Measurements from ENCODE around the gene SLC9A2.

Gene SLC9A2

DNA sequence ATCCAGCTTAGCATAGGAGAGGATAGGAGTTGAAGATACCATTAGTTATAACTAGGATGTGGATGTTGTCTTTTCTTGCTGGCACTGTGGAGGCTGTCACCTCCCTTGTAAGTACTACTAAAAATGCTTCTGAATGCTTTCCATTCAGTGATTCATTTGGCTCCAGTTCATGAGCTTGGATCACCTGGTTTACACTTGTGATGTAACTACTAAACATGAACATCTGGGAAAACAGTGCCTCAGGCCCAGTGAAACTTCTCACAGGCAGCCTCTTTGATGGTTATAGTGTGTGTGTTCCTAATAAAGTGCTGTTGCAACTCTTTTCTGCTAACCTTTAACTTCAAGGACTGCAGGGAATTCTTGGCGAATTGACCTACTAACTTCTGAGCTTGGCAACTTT lies 13.0 kb upstream of the SLC9A2 start:
- DNase-seq (ENCODE audit: low spot score) = no peak
- in situ Hi-C loops (cut with MboI; ENCODE audit: low sequenced_read_pairs, unreplicated experiment) = no loop called here
- TF ChIP-seq, protein P1, sequence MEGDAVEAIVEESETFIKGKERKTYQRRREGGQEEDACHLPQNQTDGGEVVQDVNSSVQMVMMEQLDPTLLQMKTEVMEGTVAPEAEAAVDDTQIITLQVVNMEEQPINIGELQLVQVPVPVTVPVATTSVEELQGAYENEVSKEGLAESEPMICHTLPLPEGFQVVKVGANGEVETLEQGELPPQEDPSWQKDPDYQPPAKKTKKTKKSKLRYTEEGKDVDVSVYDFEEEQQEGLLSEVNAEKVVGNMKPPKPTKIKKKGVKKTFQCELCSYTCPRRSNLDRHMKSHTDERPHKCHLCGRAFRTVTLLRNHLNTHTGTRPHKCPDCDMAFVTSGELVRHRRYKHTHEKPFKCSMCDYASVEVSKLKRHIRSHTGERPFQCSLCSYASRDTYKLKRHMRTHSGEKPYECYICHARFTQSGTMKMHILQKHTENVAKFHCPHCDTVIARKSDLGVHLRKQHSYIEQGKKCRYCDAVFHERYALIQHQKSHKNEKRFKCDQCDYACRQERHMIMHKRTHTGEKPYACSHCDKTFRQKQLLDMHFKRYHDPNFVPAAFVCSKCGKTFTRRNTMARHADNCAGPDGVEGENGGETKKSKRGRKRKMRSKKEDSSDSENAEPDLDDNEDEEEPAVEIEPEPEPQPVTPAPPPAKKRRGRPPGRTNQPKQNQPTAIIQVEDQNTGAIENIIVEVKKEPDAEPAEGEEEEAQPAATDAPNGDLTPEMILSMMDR (IDR thresholded peaks at IDR 0.05; ENCODE audit: borderline replicate concordance, control extremely low read depth, extremely low read depth, insufficient read depth, missing control alignments) = no peak

DNA sequence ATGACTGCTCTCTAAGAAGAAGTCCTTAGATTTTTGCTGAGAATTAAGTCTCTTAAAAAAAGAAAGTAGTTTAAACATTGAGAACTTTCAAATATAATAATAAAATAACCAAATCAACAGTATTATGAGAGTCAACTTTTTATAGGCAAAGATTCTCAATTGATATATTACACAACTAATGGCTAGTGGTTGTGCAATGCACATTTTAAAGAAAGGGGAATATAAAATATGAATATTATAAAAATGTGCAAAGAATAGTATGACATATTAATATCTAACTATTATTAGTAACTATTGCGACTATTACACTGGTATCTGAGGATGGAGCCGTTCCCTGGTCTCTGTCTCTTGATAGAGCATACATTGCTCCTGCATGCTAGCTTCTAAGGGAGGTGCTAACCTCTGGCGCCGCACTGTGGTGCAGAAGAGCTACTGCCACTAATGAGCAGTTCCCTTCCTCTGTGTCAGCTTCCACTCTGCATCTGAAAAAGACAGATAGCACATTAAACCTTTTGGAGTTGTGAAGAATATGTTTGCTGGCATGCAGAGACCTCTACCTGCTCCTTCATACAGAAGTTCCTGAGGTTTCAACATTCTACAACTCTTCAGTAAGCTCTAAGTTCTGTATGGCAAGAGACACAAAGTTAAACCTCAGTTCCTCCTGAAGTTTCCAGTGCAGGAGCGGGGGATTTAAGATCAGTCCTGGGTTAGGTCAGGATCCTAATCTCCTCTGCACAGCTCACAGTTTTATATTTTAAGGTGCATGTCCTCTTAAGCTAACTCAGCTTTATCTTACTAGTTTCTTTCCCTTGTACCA lies 3.5 kb upstream of the SLC9A2 start:
- in situ Hi-C loops (cut with MboI; ENCODE audit: low sequenced_read_pairs, unreplicated experiment) = no loop called here
- TF ChIP-seq, protein P1 (IDR thresholded peaks at IDR 0.05; ENCODE audit: borderline replicate concordance, control extremely low read depth, extremely low read depth, insufficient read depth, missing control alignments) = peak; percentile 80
- DNase-seq (ENCODE audit: low spot score) = peak; percentile 72

DNA sequence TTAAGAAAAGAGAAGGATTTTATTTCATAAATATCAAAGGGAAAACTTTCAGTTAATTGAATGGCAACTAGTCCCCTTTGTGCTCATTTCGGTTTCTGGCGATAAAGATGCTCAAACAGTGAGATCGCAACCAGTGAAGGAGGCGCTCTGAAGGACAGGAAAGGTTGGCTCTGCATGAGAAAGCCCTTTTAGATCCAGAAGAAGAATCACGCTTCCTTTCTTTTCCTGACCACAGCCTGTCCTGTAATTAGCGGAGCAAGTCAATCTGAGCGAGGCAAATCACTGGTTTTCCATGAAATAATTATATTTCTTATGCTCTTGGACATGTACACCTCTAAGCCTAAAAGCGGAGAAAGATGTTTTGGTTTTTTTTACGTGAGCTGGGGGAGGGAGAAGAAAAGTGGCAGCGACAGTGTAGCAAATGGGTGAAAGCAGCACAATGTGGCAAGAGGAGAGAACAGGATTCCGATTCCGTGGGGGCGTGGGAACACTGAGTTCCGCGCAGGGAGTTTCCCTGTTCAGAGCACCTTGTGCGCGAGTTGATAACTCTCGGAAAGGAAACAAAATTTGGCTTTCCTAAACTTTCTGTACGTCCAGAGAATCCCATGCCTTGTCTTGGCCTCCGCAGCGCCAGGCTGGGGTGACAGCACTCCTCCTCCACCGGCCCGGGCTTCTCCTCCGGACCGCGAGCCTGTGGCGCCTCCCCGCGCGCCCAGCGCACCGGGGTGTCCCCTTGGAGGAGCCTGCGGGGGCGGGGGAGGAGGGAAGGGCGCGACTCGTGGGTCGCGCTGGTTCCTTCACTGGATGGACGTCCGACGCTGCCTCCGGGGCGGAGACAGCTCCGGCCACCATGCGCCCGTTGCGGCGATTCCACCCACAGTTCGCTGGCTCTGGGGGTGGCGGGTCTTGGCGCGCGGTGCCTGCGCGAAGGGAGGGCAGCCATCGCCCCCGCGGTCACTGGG lies 620 bp upstream of the SLC9A2 start:
- TF ChIP-seq, protein P1 (IDR thresholded peaks at IDR 0.05; ENCODE audit: borderline replicate concordance, control extremely low read depth, extremely low read depth, insufficient read depth, missing control alignments) = no peak
- in situ Hi-C loops (cut with MboI; ENCODE audit: low sequenced_read_pairs, unreplicated experiment) = no loop called here
- DNase-seq (ENCODE audit: low spot score) = peak; percentile 53

DNA sequence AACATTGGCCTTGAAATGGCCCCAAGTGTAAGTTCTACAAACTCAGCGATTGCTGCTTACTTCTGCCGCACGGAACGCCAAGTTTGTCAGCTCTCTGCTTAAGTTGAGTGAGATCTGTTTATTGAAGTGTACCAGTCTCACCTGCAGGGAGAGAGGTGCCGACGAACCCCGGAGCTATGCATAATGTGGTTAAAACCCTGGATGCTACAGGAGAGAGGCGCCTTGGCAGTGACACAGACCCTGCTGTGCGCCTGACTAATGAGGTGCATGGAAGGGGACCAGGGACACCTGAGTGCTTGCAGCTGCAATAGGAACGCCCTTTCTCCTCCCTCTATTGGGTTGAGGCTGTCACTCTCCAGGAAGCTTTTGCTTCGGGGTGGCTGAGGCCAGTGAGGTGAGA lies 979 bp downstream of the SLC9A2 start:
- in situ Hi-C loops (cut with MboI; ENCODE audit: low sequenced_read_pairs, unreplicated experiment) = no loop called here
- DNase-seq (ENCODE audit: low spot score) = peak; percentile 9
- TF ChIP-seq, protein P1 (IDR thresholded peaks at IDR 0.05; ENCODE audit: borderline replicate concordance, control extremely low read depth, extremely low read depth, insufficient read depth, missing control alignments) = no peak

DNA sequence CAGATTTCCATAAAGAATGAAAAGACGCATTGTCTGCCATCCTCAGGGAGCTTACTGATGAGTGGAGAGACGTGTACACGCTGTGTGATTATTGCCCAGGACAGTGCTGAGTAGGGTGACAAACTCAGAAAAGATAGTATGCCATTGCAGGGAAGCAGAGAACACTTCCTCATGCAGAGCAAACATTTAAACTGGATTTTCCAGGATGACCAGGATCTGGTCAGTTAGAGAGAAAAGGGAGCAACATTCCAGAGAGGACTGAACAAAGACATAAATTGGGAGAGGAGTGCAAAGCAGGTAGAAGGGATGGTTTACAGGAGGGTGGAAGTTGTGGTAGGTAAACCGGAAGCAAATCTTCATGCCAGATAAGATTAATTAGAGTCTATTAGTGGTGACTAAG lies 2.3 kb downstream of the SLC9A2 start:
- DNase-seq (ENCODE audit: low spot score) = no peak
- TF ChIP-seq, protein P1 (IDR thresholded peaks at IDR 0.05; ENCODE audit: borderline replicate concordance, control extremely low read depth, extremely low read depth, insufficient read depth, missing control alignments) = no peak
- in situ Hi-C loops (cut with MboI; ENCODE audit: low sequenced_read_pairs, unreplicated experiment) = no loop called here

DNA sequence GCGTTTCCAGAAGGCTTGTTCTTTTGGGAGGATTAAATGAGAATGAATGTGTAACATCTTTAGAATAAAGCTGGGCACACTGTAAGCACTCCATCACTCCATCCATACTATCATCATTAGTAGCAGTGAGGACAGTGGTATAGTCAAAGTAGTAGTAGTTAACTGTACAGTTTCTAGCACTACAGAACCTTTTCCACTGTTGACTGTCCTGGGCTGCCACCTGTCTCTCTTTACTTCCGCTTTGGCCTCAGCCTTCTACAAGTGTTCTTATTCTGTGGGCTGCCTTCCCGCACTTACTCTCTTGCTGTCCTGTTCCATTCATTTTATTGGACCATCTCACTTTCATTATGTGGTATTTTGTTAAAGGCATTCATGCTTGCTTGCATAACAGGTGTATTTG lies 3.3 kb downstream of the SLC9A2 start:
- DNase-seq (ENCODE audit: low spot score) = no peak
- in situ Hi-C loops (cut with MboI; ENCODE audit: low sequenced_read_pairs, unreplicated experiment) = no loop called here
- TF ChIP-seq, protein P1 (IDR thresholded peaks at IDR 0.05; ENCODE audit: borderline replicate concordance, control extremely low read depth, extremely low read depth, insufficient read depth, missing control alignments) = no peak
